Body of pancreas (tissue), 4 donors: Measurements from ENCODE around the gene ADRM1.

Experiments
- POLR2A ChIP-seq, 3 donors: fragments of 450-650 bp; IDR thresholded peaks; one replicate each; pipeline ENCODE4 v1.6.1; 2016; ENCODE audit warnings: antibody characterized with exemption in 3 of 3, mild to moderate bottlenecking in 2 of 3
- TF ChIP-seq, protein P1 (sequence below), 7 experiments: fragments of 450-650 bp in 4 of 7; fragments of 200-600 bp in 3 of 7; sonication (generic) in 3 of 7; IDR thresholded peaks; one replicate each; pipeline ENCODE4 v1.5.1; 2016 to 2019; ENCODE audit warnings: antibody characterized with exemption in 7 of 7

DNA sequence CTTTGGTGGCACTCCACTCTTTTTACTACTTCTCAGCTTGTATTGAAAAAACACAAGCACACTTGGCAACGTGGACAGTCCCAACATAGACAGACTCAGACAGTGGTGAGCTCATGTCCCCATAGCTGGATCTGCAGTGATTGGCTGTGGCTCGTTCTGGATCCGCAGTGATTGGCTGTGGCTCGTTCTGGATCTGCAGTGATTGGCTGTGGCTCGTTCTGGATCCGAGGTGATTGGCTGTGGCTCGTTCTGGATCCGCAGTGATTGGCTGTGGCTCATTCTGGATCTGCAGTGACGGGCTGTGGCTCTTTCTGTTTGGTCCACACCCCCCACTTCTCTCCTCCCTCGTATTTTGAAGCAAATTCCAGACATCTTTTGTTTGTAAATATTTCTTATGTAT, 36.5 kb upstream of the ADRM1 start:
- no peak for TF ChIP-seq POLR2A (IDR thresholded peaks at IDR 0.05)
- TF ChIP-seq, protein P1, sequence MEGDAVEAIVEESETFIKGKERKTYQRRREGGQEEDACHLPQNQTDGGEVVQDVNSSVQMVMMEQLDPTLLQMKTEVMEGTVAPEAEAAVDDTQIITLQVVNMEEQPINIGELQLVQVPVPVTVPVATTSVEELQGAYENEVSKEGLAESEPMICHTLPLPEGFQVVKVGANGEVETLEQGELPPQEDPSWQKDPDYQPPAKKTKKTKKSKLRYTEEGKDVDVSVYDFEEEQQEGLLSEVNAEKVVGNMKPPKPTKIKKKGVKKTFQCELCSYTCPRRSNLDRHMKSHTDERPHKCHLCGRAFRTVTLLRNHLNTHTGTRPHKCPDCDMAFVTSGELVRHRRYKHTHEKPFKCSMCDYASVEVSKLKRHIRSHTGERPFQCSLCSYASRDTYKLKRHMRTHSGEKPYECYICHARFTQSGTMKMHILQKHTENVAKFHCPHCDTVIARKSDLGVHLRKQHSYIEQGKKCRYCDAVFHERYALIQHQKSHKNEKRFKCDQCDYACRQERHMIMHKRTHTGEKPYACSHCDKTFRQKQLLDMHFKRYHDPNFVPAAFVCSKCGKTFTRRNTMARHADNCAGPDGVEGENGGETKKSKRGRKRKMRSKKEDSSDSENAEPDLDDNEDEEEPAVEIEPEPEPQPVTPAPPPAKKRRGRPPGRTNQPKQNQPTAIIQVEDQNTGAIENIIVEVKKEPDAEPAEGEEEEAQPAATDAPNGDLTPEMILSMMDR (IDR thresholded peaks at IDR 0.05) = no peak
